HG03520 (cell line): ENCODE results near the gene PYDC1.
"Not testable (repeated sequence)": the region's sequence is repeated elsewhere in the genome, so short reads cannot be mapped to it uniquely, and the experiment has no call there.

ENCODE experiments used
- ATAC-seq: cut with Tn5 transposase; IDR thresholded peaks from one replicate; pipeline ENCODE4 v1.9.1; 2021; ENCODE audit warnings: mild to moderate bottlenecking, moderate library complexity; ENCODE audit not compliant: unreplicated experiment

Gene PYDC1

DNA sequence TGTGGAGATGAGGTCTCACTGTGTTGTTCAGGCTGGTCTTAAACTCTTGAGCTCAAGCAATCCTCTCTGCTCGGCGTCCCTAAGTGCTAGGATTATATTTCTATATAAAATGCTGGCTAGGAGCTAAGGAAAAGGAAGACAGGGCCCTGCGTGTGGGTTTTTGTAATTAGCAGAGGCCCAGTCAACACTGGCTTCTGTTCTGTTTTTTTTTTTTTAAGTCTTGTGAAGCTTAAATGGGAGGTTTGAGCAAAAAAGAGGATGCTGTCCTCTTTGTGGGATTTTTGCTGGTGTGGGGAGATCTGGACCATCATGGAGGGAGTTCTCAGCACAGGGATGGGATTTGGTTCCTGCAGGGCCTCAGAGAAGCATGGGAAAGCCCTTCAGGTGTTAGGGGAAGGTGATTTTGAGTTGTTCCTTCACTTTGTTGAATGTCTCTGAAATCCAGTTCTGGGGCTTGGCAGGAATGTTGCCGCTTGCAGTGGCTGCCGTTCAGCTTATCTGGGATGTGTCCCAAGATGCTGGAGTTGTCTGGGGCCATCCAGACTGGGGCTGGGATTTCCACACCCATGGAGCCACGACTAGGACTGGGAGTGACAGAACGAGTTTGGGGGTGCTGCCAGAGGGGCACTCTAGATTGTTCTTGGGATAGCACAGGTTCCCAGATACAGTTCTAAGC, 18.6 kb downstream of the PYDC1 start:
- ATAC-seq, result no peak

DNA sequence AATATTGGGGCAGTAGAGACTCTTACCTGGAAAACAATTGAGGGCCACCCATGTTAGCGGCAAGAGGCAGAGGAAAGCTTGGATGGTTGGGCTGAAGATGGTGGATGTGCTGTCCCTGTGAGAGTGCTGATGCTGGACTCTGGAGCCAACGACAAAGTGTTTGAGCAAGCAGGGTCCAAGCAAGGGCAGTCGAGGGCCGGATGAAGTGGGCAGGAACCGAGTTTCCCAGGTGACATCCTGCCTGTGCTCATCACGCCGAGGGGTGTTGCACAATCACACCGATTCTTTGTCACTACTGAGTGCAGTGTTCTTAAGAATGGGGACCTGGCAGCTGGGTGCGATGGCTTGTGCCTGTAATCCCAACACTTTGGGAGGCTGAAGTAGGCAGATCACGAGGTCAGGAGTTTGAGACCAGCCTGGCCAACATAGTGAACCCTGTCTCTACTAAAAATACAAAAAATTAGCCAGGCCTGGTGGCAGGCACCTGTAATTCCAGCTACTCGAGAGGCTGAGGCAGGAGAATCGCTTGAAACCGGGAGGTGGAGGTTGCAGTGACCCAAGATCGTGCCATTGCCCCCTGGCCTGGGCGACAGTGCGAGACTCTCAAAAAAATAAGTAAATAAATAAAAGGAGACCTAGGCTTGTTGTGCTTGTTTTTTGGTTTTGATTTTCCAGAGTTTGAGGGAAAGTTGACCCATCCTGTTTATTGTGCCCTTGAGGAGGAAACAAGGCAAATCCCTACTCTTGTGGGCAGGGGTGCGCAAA, 20.4 kb downstream of the PYDC1 start:
- no peak for ATAC-seq

GRCh38 chr16:31195861-31196260, 21.1 kb downstream of the PYDC1 start:
- not testable (repeated sequence) for ATAC-seq

- ATAC-seq, result no peak
These were observed 22.0 kb downstream of the PYDC1 start for GRCh38 chr16:31194898-31195297.

DNA sequence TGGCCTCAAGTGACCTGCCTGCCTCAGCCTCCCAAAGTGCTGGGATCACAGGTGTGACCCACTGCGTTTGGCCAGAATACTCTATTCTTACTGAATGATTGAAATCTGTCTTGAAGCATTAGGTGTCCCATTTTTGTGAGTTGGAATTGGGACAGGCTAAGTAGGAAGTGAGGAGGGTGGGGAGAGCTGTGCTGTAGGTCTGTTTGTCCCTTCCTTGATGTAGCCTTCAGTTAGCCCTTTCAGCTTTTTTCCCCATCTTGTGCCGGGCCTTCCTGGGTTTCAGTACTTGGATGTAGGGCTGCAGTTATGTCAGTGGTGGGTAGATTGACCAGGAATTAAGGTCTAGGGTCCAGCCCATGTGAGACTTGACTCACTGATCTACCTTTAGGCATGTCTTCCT, 23.1 kb downstream of the PYDC1 start:
- no peak for ATAC-seq

DNA sequence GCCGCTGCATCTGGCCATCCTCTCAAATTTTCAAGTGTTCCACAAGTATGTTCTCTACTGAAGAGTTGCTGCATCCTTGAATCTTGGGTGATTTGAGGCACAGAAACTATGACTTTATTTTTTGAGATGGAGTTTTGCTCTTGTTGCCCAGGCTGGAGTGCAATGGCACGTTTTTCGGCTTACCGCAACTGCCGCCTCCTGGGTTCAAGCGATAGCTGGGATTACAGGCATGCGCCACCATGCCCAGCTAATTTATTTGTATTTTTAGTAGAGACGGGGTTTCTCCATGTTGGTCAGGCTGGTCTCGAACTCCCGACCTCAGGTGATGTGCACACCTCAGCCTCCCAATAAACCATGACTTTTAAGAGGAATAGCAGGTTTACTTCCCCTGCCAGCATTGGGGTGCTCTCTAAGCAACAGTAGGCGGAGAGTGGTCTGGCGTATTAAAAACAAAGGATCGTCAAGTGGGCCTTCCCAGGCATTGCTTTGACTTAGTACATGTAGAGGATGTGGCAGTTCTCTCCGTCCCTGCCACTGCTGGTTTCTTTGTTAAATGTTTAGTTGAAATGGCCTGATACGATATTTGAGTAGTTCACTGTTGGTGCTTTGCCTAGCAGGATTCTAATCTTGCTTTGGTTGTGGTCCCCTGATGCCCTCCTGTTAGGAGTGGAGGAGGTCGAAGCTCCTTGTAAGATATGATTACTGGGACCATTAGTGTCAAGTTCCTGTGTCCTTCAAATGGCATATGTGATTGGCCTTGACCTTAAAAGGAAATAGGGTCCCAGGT, 23.9 kb downstream of the PYDC1 start:
- ATAC-seq, result no peak

- ATAC-seq, result no peak
These were observed 25.1 kb downstream of the PYDC1 start for GRCh38 chr16:31191697-31192428.

- ATAC-seq, result no peak
These were observed 26.0 kb downstream of the PYDC1 start for GRCh38 chr16:31190818-31191444.

DNA sequence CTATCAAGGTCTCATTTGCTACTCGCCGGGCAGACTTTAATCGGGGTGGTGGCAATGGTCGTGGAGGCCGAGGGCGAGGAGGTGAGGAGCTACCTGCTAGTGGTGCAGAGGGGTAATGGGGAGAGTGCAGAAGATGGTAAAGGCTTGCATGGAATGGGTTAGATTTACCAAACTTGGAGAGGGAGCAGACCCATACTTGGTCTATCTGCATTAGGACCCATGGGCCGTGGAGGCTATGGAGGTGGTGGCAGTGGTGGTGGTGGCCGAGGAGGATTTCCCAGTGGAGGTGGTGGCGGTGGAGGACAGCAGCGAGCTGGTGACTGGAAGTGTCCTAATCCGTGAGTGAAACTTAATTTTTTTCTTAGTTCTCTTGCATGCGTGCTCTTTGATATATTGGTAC, 26.9 kb downstream of the PYDC1 start:
- no peak for ATAC-seq

DNA sequence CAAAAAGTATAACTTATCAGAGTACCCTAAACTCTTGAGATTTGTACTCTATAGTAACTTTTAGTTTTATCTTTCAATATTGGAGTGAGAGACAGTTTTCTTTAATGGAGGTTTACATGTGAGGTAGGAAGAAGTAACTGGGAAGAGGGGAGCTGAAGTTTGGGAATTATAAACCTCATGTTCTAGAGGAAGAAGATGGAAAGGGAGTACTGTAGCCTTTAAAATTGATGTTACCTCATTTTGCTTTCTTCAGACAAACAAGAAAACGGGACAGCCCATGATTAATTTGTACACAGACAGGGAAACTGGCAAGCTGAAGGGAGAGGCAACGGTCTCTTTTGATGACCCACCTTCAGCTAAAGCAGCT, 27.5 kb downstream of the PYDC1 start:
- no peak for ATAC-seq

DNA sequence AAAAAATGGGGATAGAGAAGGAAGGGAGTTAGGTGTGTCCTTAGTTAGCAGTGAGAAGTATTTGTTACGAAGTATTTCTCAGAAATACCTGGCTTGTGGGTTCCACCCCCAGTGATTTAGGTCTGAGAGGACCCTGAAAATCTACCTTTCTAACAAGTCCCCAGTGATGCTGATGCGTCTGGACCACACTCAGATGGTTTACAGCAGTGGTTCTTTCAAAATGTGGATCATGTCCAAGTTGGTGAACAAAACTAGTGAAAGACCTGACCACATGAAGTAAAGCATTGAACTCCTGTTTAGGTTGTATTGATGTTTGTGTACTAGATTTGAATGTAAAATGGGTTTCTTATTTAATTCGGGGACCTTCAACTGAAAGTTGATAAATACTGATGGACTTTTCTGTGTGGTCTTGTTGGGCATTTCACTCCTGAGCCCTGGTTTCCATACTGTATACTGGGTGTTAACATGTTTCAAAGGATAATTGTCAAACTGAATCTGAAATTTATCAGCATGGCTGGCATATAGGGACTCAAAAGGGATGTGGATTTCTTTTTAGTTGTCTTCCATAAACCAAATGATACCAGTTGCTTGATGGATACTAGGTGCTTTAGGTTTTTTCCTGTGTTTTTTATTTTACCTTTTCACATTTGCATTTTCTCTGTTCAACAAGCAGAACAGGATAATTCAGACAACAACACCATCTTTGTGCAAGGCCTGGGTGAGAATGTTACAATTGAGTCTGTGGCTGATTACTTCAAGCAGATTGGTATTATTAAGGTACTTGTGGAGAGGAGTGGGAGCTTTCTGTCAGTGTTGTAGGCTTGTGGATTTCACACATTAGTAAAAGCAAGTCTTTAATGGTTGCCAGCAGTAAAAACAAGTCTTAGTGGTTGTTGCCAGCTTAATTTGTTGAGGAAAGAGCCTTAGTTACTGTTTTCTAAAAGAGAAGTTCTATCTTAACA, 28.2 kb downstream of the PYDC1 start:
- ATAC-seq, result no peak

DNA sequence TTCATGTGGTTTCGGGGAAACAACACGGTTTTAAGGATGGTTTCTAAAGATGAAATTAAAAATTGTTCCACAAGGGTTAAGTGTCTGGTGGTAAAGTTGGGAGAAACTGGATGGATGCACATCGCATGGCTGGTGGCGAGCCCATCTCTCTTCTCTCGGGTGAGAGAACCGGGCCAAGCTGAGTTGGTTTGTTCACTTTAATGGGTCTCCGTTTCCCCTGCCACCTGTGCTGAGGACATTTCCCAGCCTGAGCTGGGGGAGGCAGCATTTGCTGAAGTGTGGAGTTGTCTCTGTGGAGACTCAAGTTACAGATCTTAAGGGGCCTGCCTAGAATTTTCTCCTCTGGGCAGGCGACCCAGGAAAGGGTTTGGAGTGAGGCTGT, 29.1 kb downstream of the PYDC1 start:
- no peak for ATAC-seq

- no peak for ATAC-seq
These were observed 29.8 kb downstream of the PYDC1 start for GRCh38 chr16:31186930-31187807.

GRCh38 chr16:31186176-31186575, 30.8 kb downstream of the PYDC1 start:
- no peak for ATAC-seq

GRCh38 chr16:31185339-31185738, 31.6 kb downstream of the PYDC1 start:
- ATAC-seq, result no peak

GRCh38 chr16:31184888-31185287, 32.0 kb downstream of the PYDC1 start:
- ATAC-seq, result no peak

DNA sequence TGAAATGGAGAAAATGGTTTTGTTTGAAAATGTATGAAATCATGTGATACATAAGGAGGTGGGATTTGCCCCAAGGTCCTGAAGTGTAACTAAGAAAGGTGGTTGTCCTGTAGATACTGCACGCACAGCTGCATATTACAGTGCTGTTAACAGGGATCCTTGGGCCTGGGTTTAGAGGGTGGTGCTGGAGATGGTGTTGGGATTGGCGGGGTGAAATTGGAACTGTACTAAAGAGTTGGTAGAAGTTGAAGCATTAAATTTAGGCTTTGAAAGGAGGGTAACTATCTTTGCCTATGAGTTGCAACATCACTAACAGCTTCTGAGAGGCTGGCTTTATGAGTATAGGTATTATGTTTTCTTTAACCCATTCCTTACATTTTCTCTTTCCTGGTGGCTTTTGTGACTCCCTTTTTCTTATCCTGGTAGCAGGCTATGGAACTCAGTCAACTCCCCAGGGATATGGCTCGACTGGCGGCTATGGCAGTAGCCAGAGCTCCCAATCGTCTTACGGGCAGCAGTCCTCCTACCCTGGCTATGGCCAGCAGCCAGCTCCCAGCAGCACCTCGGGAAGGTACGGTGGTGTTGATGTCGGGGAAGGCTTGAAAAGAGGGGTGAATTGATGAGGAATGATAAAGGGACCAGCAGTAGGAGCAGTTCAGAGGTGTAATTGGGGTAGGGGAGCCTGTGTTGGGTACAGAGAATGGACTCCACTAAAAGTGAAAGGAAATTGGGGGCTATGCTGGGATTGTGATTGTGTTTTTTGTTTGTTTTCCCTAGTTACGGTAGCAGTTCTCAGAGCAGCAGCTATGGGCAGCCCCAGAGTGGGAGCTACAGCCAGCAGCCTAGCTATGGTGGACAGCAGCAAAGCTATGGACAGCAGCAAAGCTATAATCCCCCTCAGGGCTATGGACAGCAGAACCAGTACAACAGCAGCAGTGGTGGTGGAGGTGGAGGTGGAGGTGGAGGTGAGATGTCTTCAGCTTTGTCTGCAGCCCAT, 33.2 kb downstream of the PYDC1 start:
- ATAC-seq, result no peak
